NK-92 (cell line): ENCODE data around the gene LMCD1.

Experiments used
- DNase-seq: peaks from one replicate; lab custom pipeline; 2025; ENCODE audit not compliant: unreplicated experiment; lab: John Stamatoyannopoulos, UW

LMCD1 gene

GRCh38 chr3:8608791-8609467 lies 107.3 kb downstream of the LMCD1 start:
- DNase-seq: no peak

DNA sequence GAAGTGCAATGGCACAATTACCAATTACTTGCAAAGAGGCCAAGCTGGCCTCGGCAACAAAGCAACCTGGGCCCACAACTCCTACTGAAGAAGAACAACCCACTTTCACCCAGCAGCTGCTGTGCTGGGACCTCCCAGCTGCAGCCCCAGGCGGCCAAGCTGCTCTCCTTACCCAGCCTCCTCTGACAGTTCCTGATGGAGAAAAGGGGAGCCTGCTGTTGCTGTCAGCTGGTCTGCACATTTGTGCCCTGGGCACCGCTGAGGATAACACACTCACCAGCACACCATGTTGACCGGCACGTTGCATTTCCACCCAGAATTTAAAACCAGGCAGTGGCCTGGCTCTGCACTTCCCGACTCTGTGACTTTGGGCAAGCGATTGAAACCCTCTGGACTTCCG lies 109.3 kb downstream of the LMCD1 start:
- no peak for DNase-seq

GRCh38 chr3:8617921-8618320 lies 116.3 kb downstream of the LMCD1 start:
- DNase-seq: no peak

DNA sequence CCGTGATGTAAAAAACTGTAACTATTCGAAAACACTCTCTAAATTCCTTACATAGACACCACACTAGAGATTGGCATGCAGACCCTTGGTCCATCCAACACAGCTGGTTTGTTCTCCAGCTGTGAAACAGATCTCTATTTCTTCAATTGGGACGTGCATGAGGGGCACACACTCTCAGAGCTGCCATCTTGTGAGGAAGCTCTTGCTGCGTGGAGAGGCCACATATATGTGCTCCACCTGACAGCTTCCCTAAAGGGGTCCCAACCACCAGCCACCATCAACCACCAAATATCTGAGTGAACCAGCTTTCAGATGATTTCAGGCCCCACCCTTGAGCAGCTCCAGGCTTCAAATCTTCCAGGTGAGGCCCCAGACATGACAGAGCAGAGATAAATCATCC lies 117.3 kb downstream of the LMCD1 start:
- DNase-seq: no peak

- DNase-seq: no peak
Observed at GRCh38 chr3:8619548-8619947, 117.9 kb downstream of the LMCD1 start.

GRCh38 chr3:8621141-8621540 lies 119.5 kb downstream of the LMCD1 start:
- DNase-seq: no peak

DNA sequence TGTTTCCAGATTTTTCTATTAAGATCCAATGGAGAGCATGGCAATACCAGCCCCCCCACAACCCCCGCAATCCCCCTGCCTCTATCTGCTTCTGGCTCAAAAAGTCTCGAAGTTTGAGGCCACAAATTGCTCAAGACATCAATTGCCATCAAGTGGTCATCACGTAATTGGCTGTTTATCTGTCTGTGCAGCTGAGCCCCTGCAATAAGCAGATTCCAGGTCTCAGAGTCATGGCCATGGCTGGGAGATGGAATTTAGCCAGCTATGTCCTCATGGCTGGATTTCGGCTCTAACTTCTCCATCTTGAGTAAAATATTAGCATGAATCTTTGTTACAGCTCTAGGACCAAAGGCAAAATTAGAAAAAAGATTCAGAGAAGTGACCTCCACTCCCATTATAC lies 120.2 kb downstream of the LMCD1 start:
- no peak for DNase-seq

DNA sequence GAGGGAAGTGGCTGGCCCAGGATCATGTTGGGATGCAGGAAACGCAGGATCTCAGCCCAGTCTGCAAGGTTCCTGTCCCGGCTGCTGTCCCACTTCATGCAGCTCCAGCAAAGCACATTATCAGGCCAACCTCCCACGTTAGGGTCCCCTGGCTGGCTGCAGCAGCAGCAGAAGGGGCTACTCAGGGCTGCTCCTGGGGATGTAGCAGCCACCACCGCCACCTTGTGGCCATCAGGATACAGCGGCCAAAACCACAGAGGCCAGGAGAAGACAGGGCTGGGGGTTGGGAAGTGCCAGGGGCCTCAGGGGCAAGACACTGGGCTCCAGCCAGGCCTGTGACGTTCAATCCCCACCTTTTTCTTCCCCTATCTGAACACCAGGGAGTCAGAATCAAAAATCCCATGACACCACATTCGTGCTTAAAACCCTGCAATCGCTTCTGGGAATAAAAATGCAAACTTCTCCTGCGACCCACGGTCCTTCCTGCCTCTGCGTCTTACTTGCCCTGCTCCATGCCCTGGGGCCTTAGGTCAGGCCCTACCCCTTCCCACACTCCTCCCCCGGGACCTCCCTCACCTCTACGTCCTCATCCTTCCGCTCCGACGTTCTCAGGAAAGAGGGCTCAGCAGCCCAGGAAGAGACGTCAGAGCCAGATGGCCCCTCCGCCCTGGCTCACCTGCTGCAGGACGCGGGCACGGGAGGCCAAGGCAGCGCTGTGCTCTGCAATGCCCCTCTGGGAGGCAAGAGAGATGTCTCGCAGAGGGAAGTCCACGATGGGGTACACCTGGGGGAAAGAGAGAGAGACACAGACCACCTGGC lies 121.5 kb downstream of the LMCD1 start:
- no peak for DNase-seq

DNA sequence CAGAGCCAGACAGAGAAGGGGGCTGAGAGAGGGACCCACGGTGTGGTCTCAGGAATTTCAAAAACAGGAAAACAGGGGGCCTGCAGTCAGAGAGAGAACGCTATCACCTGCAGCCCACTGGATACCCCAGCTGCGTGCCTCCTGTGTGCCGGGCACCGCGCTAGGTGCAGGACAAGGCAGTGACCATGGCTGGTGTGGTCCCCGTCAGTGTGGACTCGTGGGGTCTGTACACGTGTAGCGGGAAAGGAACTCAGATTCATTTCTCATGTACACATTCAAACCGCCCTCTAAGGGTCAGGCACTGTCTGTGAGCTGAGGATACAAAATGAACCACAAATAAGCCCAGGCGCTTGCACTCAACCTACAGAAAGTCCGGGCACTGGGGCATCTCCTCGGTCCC lies 122.1 kb downstream of the LMCD1 start:
- DNase-seq: no peak
